Stimulated activated CD4-positive, alpha-beta T cell treated with anti-CD3 and anti-CD28 coated beads, Interleukin-2, amount 100 ng/mL, for 24 hours (primary cell): Measurements from ENCODE around the gene SLC44A3.
"Not testable (repeated sequence)": the region's sequence is repeated elsewhere in the genome, so short reads cannot be mapped to it uniquely, and the experiment has no call there.

Experiments used
- DNase-seq, 2 donors: peaks; one replicate each; pipeline ENCODE4 v3.0.0-alpha.2; 2020

SLC44A3 gene

DNA sequence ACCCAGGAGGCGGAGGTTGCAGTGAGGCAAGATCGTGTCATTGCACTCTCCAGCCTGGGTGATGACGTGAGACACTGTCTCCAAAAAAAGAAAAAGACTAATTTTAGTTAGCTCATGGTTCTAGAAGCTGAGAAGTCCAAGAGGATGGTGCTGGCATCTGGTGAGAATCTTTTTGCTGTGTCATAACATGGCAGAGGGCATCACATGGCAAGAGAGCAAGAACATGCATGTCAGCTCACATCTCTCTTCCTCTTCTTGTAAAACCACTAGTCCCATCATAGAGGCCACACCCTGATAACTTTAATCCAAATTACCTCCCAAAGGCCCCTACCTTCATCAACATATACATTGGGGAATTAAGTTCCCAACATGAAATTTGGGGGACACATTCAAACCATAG, 120.6 kb downstream of the SLC44A3 start:
- no peak for DNase-seq

DNA sequence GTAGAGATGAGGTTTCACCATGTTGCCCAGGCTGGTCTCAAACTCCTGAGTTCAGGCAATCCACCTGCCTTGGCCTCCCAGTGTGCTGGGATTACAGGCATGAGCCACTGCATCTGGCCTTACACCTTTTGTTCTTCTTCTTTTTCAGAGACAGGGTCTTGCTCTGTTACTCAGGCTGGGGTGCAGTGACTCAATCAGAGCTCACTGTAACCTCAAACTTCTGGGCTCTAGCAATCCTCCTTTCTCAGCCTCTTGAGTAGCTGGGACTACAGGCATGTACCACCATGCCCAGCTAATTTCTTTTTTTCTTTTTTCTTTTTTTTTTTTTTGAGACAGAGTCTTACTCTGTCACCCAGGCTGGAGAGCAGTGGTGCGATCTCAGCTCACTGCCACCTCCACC, 121.3 kb downstream of the SLC44A3 start:
- not testable (repeated sequence) for DNase-seq

DNA sequence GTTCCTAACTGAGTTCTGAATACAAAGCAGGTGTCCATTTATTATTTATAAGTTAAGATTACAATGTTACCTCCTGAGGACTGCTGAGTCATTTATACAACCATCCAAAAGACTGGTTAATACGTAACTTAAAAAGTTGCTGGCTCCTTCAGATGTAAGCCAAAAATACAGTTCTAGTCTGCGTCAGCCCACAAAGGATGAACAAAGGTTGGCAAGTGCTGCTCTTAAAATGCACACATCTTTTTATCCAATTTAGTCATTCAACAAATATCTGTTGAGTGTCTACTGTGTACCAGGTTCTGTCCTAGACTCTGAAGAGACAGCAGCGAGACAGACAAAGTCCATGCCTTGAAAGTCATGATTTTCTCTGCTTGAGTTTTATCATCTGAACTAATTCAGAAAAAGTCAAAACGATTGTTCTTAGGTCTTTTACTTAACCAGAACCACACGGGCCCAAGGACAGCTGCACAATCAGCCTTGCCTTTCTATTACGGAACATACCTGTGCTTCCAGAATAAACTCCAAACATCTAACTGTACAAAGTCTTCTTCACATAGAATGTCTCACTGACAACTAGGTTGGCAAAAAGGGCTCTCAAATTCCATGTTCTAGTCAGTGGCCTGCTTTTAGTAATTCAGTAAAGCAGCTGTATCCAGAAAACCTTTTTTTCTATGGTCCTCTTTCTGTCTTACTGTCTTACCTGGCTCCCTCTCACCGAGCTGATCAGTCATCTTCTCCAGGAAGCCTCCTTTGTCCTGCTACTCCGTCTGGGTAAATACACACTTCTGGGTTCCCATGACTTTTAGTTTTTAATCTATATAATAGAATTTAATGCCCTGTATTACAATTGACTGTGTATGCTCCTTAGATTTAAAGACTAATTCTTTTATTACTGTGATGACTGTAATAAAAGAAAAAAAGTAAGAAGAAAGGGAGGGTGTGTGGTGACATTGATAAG, 122.3 kb downstream of the SLC44A3 start:
- DNase-seq, result no peak
